ENCODE measurements around the gene COBL. TPM values are rescaled to one million over a fixed set of nuclear protein-coding genes. Genes with fewer than 3 reads are reported as not detected.

The COBL gene
- total RNA-seq, 4 donors from 2014 or later, result 14.3 to 19.3 (median 15.9) TPM

DNA sequence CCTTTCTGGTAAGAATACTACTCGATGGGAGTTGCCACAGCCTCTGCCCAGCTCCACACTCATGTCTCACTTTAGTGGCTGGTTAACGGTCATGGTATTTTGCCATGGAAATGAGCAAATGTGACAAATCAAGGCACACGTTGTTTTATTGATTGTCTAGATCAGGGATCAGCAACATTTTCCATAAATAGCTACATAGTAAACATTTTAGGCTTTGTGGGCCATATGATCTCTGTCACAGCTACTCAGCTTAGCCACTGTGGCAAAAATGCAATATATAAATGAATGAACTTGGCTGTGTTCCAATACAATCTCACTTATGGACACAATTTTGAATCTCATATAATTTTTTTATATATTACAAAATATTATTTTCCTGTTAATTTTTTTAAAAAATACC lies 76.9 kb downstream of the COBL start:
- no peak for DNase-seq
- Histone ChIP-seq H3K9me3 (no peaks in the 10 kb centered on the region), H3K4me1 (peaks cover 27 to 39% of the 10 kb centered on the region in 2 donors), H3K27me3 (no peaks in the 10 kb centered on the region), H3K4me3 (replicated peaks in 1 of 3) (no peak overlapping the region), H3K27ac (no peak overlapping the region), H3K36me3 (no peaks in the 10 kb centered on the region)
- 86 to 87% methylated on average over 3 of the region's 3 CpGs for WGBS, 2 donors
- intact Hi-C loops (cut with DNase I), result no loop called here
- TF ChIP-seq POLR2A (IDR thresholded peaks at IDR 0.05) (no peak), CTCF (IDR thresholded peaks at IDR 0.05) (no peak)

- H3K4me3 ChIP-seq (replicated peaks in 1 of 3), result no peak overlapping the region
- H3K36me3 ChIP-seq, result no peaks in the 10 kb centered on the region
- no peak overlapping the region for H3K27ac ChIP-seq
- no peaks in the 10 kb centered on the region for H3K9me3 ChIP-seq
- TF ChIP-seq CTCF (IDR thresholded peaks at IDR 0.05) (no peak), POLR2A (IDR thresholded peaks at IDR 0.05) (no peak)
- 87% methylated on average over 4 of the region's 4 CpGs for WGBS, 2 donors
- intact Hi-C loops (cut with DNase I), result no loop called here
- peaks cover 27 to 41% of the 10 kb centered on the region in 2 donors for H3K4me1 ChIP-seq
- no peak for DNase-seq
- H3K27me3 ChIP-seq, result no peaks in the 10 kb centered on the region
Observed at GRCh38 chr7:51238981-51239495, 77.6 kb downstream of the COBL start.

DNA sequence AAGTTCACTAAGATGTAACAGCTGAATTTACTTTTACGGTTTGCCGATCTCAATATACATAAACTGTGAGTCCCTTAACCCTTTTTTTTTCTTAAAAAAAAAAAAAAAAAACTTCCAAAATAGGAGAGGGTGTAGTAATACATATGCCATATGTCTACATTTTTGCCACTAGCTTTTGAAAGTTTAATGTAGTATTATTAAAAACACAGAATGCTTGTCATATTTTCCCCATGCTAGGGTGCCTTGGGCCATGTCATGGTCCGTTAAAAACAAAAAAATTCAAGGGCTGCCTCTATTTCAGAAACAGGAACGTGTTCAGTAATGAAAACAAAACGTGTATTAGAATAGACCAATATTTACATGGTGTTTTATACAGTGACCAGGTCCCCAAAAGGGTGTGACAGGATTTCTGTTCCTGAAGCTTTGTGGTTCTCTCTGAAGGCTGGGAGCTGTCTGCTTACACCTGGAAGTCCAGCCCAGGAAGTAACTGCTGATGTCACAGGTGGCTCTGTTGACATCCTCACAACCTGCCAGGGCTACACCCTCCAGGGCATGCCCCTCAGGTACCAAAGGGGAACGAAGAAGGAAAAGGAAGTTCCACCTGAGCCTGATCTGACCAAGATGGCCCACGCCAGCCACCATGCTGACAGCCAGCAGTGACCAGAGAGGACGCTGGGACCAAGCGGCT lies 79.0 kb downstream of the COBL start:
- Histone ChIP-seq H3K36me3 (no peaks in the 10 kb centered on the region), H3K27ac (no peak overlapping the region), H3K27me3 (no peaks in the 10 kb centered on the region), H3K4me3 (replicated peaks in 1 of 3) (no peak overlapping the region), H3K9me3 (no peaks in the 10 kb centered on the region), H3K4me1 (peaks cover 24 to 40% of the 10 kb centered on the region in 2 donors)
- intact Hi-C loops (cut with DNase I), result no loop called here
- TF ChIP-seq POLR2A (IDR thresholded peaks at IDR 0.05), result no peak
- no peak for TF ChIP-seq CTCF (IDR thresholded peaks at IDR 0.05)
- DNase-seq, result no peak
- WGBS, 2 donors, result 80 to 82% methylated on average over 7 to 9 of the region's 9 CpGs

DNA sequence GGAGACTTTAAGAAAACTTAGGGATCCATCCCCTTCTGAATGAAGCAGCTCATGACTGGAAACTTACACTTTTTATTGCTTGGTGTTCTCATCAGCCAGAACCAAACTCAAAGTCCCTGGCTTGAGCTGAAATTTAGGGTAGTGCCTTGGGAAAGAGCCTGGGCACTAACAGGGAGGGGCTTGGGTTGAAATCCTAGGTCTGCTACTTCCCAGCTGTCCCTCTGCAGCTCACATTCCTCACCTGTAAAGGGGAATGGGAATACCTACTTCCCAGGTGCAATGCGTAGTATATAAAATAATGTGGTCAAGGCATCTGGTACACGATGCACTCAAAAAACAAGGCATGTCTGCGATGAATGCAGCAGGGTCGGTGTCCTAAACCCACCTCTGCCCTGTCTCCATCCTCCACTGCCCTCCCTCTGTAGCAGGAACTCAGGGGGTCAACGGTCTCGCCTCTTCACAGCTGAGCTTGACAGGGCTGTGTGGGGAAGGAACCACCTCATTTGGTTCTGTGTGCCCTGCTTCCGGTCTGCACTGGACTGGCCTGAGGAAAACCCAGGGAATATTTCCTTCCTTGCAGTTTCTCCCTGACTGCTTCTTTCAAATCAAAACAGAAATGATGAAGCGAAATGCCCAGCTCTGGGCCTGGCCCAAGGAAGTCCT lies 80.0 kb downstream of the COBL start:
- DNase-seq, result no peak
- Histone ChIP-seq H3K27ac (peak overlapping the region in 1 of 3 donors; percentile 41), H3K36me3 (no peaks in the 10 kb centered on the region), H3K4me1 (peaks cover 19 to 32% of the 10 kb centered on the region in 2 donors), H3K4me3 (replicated peaks in 1 of 3) (no peak overlapping the region), H3K27me3 (no peaks in the 10 kb centered on the region), H3K9me3 (no peaks in the 10 kb centered on the region)
- intact Hi-C loops (cut with DNase I), result no loop called here
- TF ChIP-seq CTCF (IDR thresholded peaks at IDR 0.05), result no peak
- no peak for TF ChIP-seq POLR2A (IDR thresholded peaks at IDR 0.05)
- WGBS, 2 donors, result 67 to 77% methylated on average over 8 of the region's 8 CpGs
